Adipose tissue (tissue), 3 donors: ENCODE measurements around the gene KIF1B. TPM values are rescaled to one million over a fixed set of nuclear protein-coding genes. Genes with fewer than 3 reads are reported as not detected.
"Not testable (repeated sequence)": the region's sequence is repeated elsewhere in the genome, so short reads cannot be mapped to it uniquely, and the experiment has no call there.

Experiments
- H3K27ac ChIP-seq: one replicate; pipeline ENCODE4 v1.5.1; 2013; ENCODE audit warnings: low read depth, low read length
- WGBS, 3 donors: extraction: QIAGEN DNeasy Blood & Tissue Kit; methylation state at CpG; one replicate each; pipeline ENCODE4 v1.1.7; 2013; 5-methylcytosine and 5-hydroxymethylcytosine counted together
- polyA plus RNA-seq, 3 donors: library from polyadenylated mRNA; stranded (reverse); fragments of 200-250 nt; gene quantifications; one replicate each; pipeline ENCODE4 v1.2.3, GENCODE V29; 2013
- donor health status: healthy with polysubstance abuse.
- donor health status: Bipolar disorder and iron deficiency.
- donor health status: healthy.

Gene KIF1B
- polyA plus RNA-seq, 3 donors = 9.1 to 10.5 (median 9.2) TPM

GRCh38 chr1:10340930-10341590 is 130.7 kb downstream of the KIF1B start:
- 86 to 93% (median 88%) methylated on average over 2 of the region's 2 CpGs for WGBS, 3 donors
- H3K27ac ChIP-seq = no peak overlapping the region

GRCh38 chr1:10347109-10347508 is 136.7 kb downstream of the KIF1B start:
- H3K27ac ChIP-seq = no peak overlapping the region

- WGBS, 3 donors = 70 to 78% (median 72%) methylated on average over 4 of the region's 4 CpGs
- no peak overlapping the region for H3K27ac ChIP-seq
Observed at GRCh38 chr1:10353282-10353681, 142.9 kb downstream of the KIF1B start.

DNA sequence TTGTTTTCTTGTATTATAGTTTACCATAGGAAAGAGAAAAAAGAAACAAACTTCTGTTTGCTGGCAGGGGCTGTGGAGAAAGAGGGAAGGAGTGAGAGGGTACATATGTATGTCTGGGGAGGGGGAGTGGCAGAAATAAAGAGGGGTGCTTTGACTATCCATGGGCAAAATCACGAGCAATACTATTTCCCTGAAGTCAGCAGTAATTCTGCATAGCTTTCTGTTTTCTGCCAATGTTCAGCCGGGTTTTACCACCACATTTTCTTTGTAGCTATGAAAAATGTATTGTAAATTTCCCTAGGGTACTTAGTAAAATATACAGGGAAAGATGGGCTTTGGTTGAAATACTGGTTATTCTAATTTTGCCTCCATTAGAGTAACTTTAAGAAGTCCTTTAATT is 143.3 kb downstream of the KIF1B start:
- H3K27ac ChIP-seq = no peak overlapping the region
- 53 to 72% (median 62%) methylated on average over 2 of the region's 2 CpGs for WGBS, 3 donors

DNA sequence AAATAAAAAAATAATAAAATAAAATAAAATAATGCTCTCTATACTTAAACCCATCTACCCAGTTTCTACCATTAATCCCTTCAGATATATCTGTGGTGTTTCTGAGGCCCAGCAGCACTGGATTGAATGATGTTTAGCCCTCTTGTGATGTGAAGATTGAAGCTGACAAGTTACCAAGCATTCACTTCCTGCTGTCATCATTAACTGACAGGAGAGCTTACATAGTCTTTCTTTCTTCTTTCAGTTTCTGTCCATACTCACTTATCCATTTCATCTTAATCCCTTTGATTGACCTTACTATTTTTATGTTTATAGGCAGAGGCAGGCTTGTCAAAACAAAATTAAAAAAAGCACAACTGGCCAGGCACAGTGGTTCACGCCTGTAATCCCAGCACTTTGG is 149.7 kb downstream of the KIF1B start:
- no peak overlapping the region for H3K27ac ChIP-seq
- 80 to 95% (median 90%) methylated on average over 1 of the region's 1 CpG for WGBS, 3 donors

DNA sequence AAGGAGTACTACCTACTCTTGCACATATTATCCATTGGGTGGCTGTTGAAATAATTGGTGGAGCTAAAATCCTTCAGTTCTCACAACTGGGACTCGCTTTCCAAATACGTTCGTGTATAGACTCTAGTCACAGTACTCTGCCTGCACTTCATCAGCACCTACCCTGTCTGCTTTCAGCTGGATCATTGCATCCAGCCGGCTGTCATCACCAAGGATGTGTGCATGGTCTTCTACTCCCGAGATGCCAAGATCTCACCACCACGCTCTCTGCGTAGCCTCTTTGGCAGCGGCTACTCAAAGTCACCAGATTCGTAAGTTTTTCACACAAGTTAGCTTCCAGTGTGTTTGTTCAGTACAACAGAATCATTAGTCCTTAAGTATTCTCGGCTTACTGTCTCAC is 151.1 kb downstream of the KIF1B start:
- 94 to 97% (median 96%) methylated on average over 10 of the region's 10 CpGs for WGBS, 3 donors
- H3K27ac ChIP-seq = no peak overlapping the region

GRCh38 chr1:10368194-10368593 is 157.8 kb downstream of the KIF1B start:
- WGBS, 3 donors = 80 to 92% (median 87%) methylated on average over 6 of the region's 6 CpGs

DNA sequence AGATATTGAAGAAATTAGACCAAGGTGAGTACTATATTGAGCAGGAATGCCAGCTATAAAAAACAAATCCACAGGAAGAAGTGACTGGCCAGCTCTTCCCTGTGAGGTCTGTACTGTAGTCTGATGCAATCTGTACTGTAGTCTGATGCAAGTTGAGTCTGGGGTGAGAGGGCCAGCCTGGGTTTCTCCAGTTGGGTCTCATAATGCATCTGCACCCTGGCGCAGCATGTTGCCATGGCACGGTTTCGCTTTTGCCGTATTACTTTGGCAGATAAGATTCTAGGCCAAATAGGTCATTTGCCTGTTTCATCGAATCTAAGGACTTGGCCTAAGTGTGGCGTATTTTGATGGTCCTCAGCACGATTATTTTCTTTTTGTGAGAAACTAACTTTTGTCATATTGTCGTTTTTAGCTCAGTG is 164.1 kb downstream of the KIF1B start:
- no peak overlapping the region for H3K27ac ChIP-seq
- WGBS, 3 donors = 79 to 86% (median 84%) methylated on average over 8 of the region's 8 CpGs

More at GRCh38 chr1:10368194-10368593, 157.8 kb downstream of the KIF1B start:
- H3K27ac ChIP-seq = no peak overlapping the region

- WGBS, 3 donors = 27 to 41% (median 30%) methylated on average over 14 of the region's 14 CpGs
Observed at GRCh38 chr1:10377365-10378029, 167.1 kb downstream of the KIF1B start.

GRCh38 chr1:10378081-10378841 is 167.9 kb downstream of the KIF1B start:
- no peak overlapping the region for H3K27ac ChIP-seq
- WGBS, 3 donors = 44 to 84% (median 48%) methylated on average over 15 of the region's 15 CpGs

More at GRCh38 chr1:10377365-10378029, 167.1 kb downstream of the KIF1B start:
- not testable (repeated sequence) for H3K27ac ChIP-seq

- H3K27ac ChIP-seq = no peak overlapping the region
- 79 to 91% (median 83%) methylated on average over 10 of the region's 10 CpGs for WGBS, 3 donors
Observed at GRCh38 chr1:10379101-10379620, 168.8 kb downstream of the KIF1B start.

DNA sequence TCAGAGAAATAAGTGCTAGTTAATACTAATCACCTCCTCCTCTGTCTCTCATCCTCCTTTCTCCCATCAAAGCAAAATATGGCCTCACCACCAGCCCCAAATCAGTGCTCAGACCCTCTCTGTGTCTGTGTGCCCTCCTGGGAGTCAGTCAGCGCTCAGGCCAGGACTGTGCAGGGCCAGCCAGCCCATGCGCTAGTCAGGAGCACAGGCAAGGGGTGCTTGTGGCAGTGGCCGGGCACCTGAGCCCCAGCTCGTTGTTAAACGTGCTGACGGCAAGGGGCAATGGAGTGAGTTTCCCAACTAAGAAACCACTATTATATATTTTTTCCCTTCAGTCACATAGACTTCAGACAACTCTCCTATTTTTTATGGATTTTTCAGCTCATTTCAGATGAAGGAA is 169.3 kb downstream of the KIF1B start:
- WGBS, 3 donors = 92 to 95% (median 93%) methylated on average over 6 of the region's 6 CpGs
- no peak overlapping the region for H3K27ac ChIP-seq

GRCh38 chr1:10380594-10381275 is 170.4 kb downstream of the KIF1B start:
- 55 to 62% (median 61%) methylated on average over 5 of the region's 5 CpGs for WGBS, 3 donors
- H3K27ac ChIP-seq = no peak overlapping the region

DNA sequence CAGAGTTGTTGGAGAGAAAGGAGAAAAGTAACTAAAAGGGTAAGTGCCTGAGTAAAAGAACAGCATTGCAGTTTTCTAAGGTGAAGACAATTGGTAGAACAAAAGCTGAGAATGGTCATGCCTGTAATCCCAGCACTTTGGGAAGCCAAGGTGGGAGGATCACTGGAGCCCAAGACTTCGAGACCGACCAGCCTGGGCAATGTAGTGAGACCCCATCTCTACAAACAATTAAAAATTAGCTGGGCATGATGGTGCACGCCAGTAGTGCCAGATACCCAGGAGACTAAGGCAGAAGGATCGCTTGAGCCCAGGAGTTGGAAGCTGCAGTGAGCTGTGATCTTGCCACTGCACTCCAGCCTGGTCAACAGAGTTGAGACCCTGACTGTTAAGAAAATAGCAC is 173.3 kb downstream of the KIF1B start:
- WGBS, 3 donors = 81 to 97% (median 86%) methylated on average over 4 of the region's 4 CpGs
- H3K27ac ChIP-seq = no peak overlapping the region

- 90 to 95% (median 92%) methylated on average over 8 of the region's 8 CpGs for WGBS, 3 donors
- no peak overlapping the region for H3K27ac ChIP-seq
Observed at GRCh38 chr1:10384219-10384618, 173.8 kb downstream of the KIF1B start.

DNA sequence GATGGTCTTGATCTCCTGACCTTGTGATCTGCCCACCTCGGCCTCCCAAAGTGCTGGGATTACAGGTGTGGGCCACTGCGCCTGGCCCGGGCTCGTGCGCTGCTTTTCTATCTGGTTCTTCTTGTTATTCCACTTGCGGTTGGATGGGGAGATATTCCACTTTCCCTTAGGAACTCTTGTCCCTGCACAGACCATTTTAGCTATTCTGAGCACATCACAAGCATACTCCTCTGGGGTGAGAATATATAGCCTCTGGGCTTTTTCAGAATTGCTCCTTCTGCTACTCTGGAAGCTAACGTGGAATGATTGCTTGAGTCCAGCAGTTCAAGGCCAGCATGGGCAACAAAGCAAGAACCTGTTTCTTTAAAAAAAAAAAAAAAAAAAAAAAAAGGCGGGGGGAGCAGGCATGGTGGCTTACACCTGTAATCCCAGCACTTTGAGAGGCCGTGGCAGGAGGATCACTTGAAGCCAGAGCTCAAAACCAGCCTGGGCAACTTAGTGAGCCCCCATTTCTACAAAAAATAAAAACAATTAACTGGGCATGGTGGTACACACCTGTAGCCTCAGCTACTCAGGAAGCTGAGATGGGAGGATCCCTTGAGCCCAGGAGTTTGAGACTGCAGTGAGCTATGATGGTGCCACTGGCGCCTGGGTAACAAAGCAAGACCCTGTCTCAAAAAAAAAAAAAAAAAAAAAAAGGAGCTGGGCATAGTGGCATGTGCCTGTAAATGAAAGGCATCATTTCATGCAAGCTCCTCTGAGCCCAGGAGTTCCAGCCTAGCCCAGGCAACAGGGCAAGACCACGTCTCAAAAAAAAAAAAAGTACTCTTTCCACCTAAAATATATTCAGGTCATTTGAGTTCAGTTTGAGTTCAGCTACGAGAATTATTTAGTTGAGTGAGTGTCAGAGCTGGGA is 176.6 kb downstream of the KIF1B start:
- 79 to 82% (median 79%) methylated on average over 11 to 12 of the region's 12 CpGs for WGBS, 3 donors
- no peak overlapping the region for H3K27ac ChIP-seq

- H3K27ac ChIP-seq = no peak overlapping the region
- 22 to 32% (median 27%) methylated on average over 3 of the region's 3 CpGs for WGBS, 3 donors
Observed at GRCh38 chr1:10387677-10388386, 177.5 kb downstream of the KIF1B start.
